DOHH2 (cell line): ENCODE data around the gene MPPED1.

Experiments
- H3F3A ChIP-seq: fragments of 200-600 bp; sonication (generic), shearing (Covaris generic); 2 replicates; pipeline ENCODE4 v1.6.0; 2016; ENCODE audit warnings: antibody characterized with exemption, mild to moderate bottlenecking; ENCODE audit not compliant: control insufficient read depth, insufficient read depth
- H3K27ac ChIP-seq: fragments of 200-600 bp; sonication (generic); 2 replicates; pipeline ENCODE4 v1.5.1; 2014; ENCODE audit warnings: low read depth, mild to moderate bottlenecking, low read length, moderate library complexity
- H3K27me3 ChIP-seq: fragments of 200-600 bp; sonication (generic); 2 replicates; pipeline ENCODE4 v1.6.1; 2014; ENCODE audit warnings: mild to moderate bottlenecking, low read length, mixed read lengths; ENCODE audit not compliant: control insufficient read depth
- H3K36me3 ChIP-seq: fragments of 200-600 bp; sonication (generic); 2 replicates; pipeline ENCODE4 v1.6.1; 2014; ENCODE audit warnings: mild to moderate bottlenecking, low read length, moderate library complexity, mixed read lengths; ENCODE audit not compliant: control insufficient read depth
- H3K4me1 ChIP-seq: fragments of 200-600 bp; sonication (generic); 2 replicates; pipeline ENCODE4 v1.6.1; 2014; ENCODE audit warnings: mild to moderate bottlenecking, low read length, mixed read lengths; ENCODE audit not compliant: control insufficient read depth
- H3K4me2 ChIP-seq: fragments of 200-600 bp; sonication (generic); 2 replicates; pipeline ENCODE4 v1.6.0; 2014; ENCODE audit warnings: mild to moderate bottlenecking, low read length, moderate library complexity
- H3K4me3 ChIP-seq: fragments of 200-600 bp; sonication (generic); 2 replicates; pipeline ENCODE4 v1.5.1; 2014; ENCODE audit warnings: mild to moderate bottlenecking, low read length, mixed read lengths
- H3K79me2 ChIP-seq: fragments of 200-600 bp; sonication (generic); 2 replicates; pipeline ENCODE4 v1.6.1; 2014; ENCODE audit warnings: mild to moderate bottlenecking, low read length, mixed read lengths; ENCODE audit not compliant: control insufficient read depth
- H3K9me2 ChIP-seq: fragments of 200-600 bp; sonication (generic); replicated peaks from 2 replicates; pipeline ENCODE4 v1.6.1; 2014; ENCODE audit warnings: mild to moderate bottlenecking, low read length, mixed read lengths; ENCODE audit not compliant: control insufficient read depth
- H3K9me3 ChIP-seq: fragments of 200-600 bp; sonication (generic); 2 replicates; pipeline ENCODE4 v1.6.1; 2014; ENCODE audit warnings: antibody characterized with exemption, low read length, mixed read lengths; ENCODE audit not compliant: control insufficient read depth, insufficient read depth
- H4K20me1 ChIP-seq: fragments of 200-600 bp; sonication (generic); 2 replicates; pipeline ENCODE4 v1.6.0; 2014; ENCODE audit warnings: low read depth, mild to moderate bottlenecking, antibody characterized with exemption, low read length, moderate library complexity; ENCODE audit not compliant: control insufficient read depth, insufficient read depth
- EZH2phosphoT487 ChIP-seq: fragments of 200-600 bp; sonication (generic); IDR thresholded peaks from 2 replicates; pipeline ENCODE4 v1.6.1; 2017; ENCODE audit warnings: borderline replicate concordance, mild to moderate bottlenecking, antibody characterized with exemption, low read length, moderate library complexity, mixed read lengths
- TF ChIP-seq, protein P1 (sequence below): fragments of 200-600 bp; sonication (generic); IDR thresholded peaks from one replicate; pipeline ENCODE4 v1.5.1; 2014; ENCODE audit warnings: antibody characterized with exemption, mild to moderate bottlenecking, low read depth, low read length; ENCODE audit not compliant: poor library complexity, severe bottlenecking

Gene MPPED1

GRCh38 chr22:43530349-43531201, 118.8 kb downstream of the MPPED1 start:
- Histone ChIP-seq H3K4me1 (no peaks in the 10 kb centered on the region), H3K9me2 (no peaks in the 10 kb centered on the region), H3K4me2 (no peak overlapping the region), H3K36me3 (no peaks in the 10 kb centered on the region), H3K27me3 (no peaks in the 10 kb centered on the region), H4K20me1 (no peaks in the 10 kb centered on the region), H3K79me2 (no peaks in the 10 kb centered on the region), H3K9me3 (no peaks in the 10 kb centered on the region), H3F3A (no peaks in the 10 kb centered on the region), H3K4me3 (no peak overlapping the region), H3K27ac (no peak overlapping the region)
- TF ChIP-seq EZH2phosphoT487 = no peak
- TF ChIP-seq, protein P1, sequence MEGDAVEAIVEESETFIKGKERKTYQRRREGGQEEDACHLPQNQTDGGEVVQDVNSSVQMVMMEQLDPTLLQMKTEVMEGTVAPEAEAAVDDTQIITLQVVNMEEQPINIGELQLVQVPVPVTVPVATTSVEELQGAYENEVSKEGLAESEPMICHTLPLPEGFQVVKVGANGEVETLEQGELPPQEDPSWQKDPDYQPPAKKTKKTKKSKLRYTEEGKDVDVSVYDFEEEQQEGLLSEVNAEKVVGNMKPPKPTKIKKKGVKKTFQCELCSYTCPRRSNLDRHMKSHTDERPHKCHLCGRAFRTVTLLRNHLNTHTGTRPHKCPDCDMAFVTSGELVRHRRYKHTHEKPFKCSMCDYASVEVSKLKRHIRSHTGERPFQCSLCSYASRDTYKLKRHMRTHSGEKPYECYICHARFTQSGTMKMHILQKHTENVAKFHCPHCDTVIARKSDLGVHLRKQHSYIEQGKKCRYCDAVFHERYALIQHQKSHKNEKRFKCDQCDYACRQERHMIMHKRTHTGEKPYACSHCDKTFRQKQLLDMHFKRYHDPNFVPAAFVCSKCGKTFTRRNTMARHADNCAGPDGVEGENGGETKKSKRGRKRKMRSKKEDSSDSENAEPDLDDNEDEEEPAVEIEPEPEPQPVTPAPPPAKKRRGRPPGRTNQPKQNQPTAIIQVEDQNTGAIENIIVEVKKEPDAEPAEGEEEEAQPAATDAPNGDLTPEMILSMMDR = no peak

- no peaks in the 10 kb centered on the region for H3K4me1 ChIP-seq
- no peaks in the 10 kb centered on the region for H3K36me3 ChIP-seq
- H3K27ac ChIP-seq = no peak overlapping the region
- no peaks in the 10 kb centered on the region for H4K20me1 ChIP-seq
- no peaks in the 10 kb centered on the region for H3K27me3 ChIP-seq
- no peak for TF ChIP-seq EZH2phosphoT487
- TF ChIP-seq, protein P1 = no peak
- no peaks in the 10 kb centered on the region for H3K9me3 ChIP-seq
- H3K9me2 ChIP-seq = no peaks in the 10 kb centered on the region
- no peak overlapping the region for H3K4me2 ChIP-seq
- no peaks in the 10 kb centered on the region for H3F3A ChIP-seq
- H3K79me2 ChIP-seq = no peaks in the 10 kb centered on the region
- no peak overlapping the region for H3K4me3 ChIP-seq
Measured at GRCh38 chr22:43531651-43532050, 119.8 kb downstream of the MPPED1 start.

GRCh38 chr22:43532301-43533155, 120.7 kb downstream of the MPPED1 start:
- Histone ChIP-seq H3K4me1 (no peaks in the 10 kb centered on the region), H3K9me3 (no peaks in the 10 kb centered on the region), H4K20me1 (no peaks in the 10 kb centered on the region), H3F3A (no peaks in the 10 kb centered on the region), H3K79me2 (no peaks in the 10 kb centered on the region), H3K4me3 (no peak overlapping the region), H3K4me2 (no peak overlapping the region), H3K27ac (no peak overlapping the region), H3K27me3 (no peaks in the 10 kb centered on the region), H3K9me2 (no peaks in the 10 kb centered on the region), H3K36me3 (no peaks in the 10 kb centered on the region)
- no peak for TF ChIP-seq EZH2phosphoT487
- TF ChIP-seq, protein P1 = no peak
